HG03565 (cell line): ENCODE measurements around the gene MRPS16.

ENCODE experiments used
- ATAC-seq: cut with Tn5 transposase; IDR thresholded peaks from one replicate; pipeline ENCODE4 v1.9.1; 2021; ENCODE audit warnings: mild to moderate bottlenecking, moderate library complexity; ENCODE audit not compliant: unreplicated experiment

The MRPS16 gene

DNA sequence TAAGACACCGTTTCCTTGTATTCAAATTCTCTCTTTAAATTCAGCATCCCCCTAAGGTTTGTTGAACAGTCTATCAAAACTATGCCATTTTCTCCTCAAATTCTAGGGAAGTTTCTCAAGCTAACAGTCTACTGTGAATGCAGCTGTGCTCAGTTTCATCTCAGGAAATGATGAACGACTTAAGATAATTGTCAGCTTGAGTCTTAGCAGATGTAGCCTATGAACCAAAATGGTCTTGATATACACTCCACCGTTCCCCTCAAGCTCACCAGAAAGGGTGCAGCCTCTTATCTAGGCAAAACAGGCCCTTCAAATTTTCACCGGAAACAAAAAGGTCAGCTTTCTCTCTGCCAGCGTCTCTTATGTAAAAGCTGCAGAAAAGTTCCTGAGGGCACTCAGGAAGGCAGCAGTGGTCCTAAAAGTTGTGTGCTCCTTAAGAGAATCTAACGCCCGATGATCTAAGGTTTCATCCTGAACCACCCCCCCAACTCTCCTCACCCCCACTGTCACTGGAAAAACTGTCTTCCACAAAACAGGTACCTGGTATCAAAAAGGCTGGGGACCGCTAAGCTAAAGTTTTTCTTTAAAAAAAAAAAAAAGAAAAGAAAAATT, 7.5 kb downstream of the MRPS16 start:
- no peak for ATAC-seq

DNA sequence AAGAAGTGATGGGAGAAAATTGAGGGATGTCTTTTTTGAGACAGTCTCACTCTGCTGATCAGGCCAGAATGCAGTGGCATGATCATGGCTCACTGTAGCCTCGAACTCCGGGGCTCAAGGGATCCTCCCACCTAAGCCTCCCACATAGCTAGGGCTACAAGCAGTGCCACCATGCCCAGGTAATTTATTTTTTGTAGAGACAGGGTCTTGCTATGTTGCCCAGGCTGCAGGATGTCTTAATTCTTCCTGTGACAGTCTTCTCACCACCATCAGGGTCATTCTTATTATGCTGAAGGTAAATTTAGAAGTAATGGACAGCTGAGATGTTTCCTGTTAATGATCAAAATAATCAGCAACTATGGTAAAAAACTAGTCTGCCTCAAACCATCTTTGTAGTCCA, 12.5 kb downstream of the MRPS16 start:
- no peak for ATAC-seq

DNA sequence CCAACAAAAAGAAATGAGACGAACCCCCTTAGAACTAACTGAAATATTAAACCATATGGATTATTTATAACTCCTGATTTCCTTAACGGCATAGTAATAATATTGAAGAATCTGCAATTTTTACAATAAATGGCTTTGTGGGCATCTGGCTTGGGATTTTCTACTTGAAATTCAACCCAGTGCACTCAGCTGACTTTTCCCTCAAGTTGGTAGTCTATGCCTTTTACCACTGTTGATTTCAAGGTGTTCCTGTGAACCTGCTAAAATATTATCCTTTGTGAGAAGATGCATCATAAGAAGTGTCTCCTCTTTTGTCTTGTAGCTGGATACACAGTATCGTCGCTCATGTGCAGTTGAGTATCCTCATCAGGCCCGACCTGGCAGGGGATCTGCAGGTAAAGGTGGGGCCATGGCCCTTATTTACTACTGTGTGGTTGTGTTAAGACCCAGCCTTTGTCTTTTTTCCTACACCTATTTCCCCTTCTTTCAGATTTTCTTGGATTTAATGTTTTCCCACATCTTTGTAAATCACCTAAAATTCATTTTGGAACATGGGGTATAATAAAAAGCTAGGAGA, 13.4 kb downstream of the MRPS16 start:
- no peak for ATAC-seq

DNA sequence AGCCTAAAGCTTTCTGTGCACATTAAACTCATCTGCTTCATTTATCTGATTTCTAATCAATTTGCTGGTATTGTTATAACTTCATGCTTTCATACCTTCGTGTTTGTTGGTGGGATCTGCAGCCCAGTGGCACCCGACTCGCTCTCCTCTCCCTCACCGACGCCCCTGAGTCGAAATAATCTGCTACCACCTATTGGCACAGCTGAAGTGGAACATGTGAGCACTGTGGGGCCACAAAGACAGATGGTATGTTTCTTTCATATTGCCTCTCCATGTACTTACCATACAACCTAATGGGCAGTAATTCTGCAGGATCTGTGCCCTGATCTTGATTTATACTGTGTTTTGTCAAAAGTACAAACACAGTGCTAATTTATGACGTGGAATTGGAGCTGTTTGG, 17.7 kb downstream of the MRPS16 start:
- ATAC-seq, result no peak

DNA sequence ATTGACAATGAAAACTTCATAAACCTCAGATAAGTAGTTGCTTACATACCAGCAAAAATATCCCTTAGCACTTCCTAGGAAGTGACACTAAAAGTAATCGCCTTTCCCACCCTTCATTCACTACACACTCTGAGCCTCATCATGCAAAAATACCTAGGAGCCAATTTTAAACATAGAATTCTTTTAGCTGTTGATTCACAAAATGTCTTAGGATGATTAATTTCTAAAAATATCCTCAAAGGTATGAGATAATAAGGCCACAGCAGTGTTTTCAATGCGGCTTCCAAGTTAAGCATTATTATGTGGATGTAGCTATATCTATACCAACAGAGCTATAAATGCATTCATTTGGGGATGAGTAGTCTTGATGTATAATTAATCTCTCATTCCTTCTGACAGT, 18.6 kb downstream of the MRPS16 start:
- no peak for ATAC-seq

DNA sequence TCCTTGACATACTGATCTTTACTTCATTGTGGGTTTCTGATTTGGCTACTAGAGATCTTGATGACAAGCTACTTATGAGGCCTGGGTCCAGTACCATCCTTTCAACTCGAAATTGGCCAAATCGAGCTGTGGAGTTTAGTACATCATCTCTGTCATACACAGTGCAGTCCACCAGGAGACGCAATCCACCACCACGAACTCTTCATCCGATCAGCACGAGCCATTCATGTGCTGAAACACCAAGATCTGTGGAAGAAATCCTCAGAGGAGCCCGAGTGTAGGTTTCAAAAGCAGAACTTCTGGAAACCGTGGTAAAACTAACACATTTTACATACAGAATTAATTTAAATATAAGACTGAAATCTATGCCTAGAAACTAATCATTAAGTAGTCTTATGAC, 19.6 kb downstream of the MRPS16 start:
- no peak for ATAC-seq

DNA sequence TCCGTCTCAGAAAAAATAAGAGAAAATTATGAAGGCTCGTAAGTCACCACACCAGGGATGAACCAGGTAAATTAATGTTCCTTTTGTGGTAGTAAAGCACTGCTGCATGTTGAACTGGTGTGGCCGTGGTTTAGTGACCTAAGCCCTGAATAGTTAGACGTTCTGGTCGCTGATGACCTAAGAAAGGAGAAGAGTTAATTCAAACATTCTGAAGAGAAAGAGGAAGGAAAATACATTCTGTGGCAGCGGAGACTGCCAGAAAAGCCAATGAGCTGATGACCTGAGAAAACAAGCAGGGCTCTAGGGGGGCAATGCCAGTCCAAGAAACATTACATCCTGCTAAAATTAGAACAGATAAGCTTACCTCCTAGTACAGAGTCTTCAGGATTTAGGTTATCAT, 22.9 kb downstream of the MRPS16 start:
- no peak for ATAC-seq

DNA sequence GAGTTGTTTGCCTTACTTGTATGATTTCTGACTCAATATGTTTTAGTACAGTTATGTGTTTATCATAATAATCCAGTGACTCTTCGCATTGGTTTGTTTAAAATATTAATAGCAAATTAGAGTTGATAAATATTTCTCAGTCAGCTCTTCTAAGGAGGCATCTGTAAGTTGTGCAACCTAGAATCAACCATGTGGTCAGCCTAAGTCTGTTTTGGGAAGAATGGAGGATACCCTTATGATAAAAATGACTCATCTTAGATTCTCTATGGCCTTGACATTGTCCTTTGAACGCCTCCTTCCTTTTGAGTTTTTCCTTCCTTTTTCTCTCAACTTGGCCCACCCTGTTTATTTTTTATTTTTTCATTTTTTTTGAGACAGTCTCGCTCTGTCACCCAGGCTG, 24.2 kb downstream of the MRPS16 start:
- no peak for ATAC-seq

DNA sequence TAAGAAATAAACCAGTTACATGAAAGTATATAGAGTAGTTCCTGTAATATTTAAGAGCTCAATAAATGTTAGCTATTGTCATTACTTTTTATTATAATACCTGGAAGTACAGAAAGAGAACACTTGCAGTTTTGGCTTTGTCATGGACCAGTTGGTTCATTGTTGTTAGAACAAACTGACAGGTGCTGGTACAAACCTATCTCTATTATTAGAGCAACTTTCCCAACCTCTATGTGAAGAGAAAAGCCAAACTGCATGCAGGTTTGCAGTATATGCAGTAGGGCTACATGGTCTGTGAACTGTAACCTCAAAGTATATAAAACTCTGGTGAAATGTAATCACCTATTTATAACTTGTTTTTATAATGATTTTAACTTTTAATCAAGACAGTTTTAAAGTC, 25.8 kb downstream of the MRPS16 start:
- no peak for ATAC-seq

DNA sequence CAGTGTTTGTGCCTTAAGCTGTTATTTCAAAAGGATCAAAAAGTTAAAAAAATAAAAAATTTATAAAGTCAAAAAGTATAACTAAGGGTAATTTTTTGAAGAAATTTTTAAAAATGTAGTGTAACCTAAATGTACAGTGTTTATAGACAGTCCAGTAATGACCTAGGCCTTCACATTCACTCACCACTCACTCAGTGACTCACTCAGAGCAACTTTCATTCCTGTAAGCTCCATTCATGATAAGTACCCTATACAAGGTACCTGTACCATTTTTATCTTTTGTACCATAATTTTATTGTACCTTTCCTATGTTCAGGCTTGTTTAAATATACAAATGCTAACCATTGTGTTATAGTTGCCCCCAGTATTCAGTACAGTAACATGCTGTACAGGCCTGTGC, 26.9 kb downstream of the MRPS16 start:
- ATAC-seq, result no peak

DNA sequence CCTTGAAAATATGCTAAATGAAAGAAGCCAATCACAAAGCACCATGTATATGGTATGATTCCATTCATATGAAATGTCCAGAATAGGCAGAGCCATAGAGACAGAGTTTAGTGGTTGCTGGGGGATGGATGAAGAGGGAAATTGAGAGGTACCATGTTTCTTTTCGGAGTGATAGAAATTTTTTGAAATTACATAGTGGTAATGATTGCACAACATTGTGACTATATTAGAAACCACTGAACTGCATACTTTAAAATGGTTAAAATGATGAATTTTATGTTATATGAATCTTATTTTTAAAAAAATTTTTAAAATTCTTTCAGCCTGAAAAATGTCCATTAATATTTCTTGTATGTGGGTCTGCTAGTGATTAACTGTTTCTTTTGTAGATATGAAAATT, 31.5 kb downstream of the MRPS16 start:
- no peak for ATAC-seq

DNA sequence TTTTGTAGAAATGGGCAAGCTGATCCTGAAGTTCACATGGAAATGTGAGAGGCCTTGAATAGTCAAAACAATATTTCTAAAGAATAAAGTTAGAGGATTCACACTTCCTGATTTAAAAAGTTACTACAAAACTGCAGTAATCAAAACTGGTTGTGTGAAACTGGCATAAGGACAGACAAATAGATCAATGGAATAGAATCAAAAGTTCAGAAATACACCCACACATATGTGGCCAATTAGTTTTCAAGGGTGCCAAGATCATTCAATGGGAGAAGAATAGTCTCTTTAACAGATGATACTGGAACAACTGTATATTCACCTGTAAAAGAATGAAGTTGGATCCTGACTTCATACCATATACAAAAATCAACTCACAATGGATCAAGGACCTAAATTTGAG, 33.1 kb downstream of the MRPS16 start:
- ATAC-seq, result no peak

DNA sequence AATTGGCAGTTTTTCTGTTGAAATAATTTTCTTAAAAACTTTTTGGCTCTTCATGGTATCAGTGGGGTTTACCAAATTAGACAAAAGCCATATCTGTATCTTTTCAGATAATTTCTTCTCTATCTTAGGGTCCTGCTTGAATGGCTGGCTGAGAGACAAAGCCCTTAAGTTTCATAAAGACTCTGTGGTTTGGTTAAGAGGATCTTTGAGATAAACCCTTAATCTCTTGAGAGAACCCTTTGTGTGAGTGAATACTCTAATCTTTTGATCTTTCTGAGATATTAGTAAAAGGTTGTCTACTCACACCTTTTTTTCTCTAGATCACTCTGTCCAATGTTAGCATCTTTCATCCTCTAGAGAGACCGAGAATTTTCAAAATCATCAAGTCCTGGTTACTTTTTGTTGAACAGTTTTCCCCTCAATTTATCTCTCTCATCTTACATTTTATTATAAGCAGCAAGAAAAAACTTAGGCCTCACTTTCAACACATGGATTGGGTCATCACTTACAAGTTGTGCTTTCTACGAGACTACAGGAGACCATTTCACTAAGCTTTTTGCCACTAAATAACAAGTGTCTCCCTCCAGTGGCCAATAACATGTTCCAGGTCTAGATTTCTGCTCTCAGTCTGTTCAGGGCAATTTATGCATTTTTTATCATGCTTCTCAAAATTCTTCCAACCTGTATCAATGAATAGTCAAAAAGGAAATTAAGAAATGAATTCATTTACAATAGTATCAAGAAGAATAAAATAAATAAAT, 33.8 kb downstream of the MRPS16 start:
- ATAC-seq, result no peak

DNA sequence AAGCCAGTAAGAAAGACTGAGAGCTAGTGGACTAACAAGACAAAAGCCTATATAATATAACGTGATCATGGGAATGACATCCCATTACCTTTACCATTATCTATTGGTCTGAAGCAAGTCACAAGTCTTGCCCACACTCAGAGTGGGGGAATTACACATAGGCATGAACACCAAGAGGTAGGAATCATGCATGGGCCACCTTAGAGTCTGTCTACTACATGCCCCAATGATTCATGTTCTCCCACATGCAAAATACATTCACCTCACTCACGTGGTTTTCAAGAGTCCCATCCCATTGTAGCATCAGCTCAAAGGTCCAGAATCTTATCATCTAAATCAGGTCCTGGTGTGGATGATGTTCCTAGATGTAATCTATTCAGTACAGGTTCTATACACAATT, 34.8 kb downstream of the MRPS16 start:
- no peak for ATAC-seq

DNA sequence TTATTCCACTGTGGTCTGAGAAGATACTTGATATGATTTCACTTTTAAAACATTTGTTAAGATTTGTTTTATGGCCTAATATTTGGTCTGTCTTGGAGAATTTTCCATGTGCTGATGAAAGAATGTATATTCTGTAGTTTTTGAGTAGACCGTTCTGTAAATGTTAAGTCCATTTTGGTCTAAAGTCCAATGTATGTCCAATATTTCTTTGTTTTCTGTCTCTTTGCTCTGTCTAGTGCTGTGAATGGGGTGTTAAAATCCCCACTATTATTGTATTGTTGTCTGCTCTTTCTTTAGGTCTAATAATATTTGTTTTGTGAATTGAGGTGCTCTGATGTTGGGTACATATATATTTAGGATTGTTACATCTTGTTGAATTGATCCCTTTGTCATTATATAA, 36.7 kb downstream of the MRPS16 start:
- ATAC-seq, result no peak

DNA sequence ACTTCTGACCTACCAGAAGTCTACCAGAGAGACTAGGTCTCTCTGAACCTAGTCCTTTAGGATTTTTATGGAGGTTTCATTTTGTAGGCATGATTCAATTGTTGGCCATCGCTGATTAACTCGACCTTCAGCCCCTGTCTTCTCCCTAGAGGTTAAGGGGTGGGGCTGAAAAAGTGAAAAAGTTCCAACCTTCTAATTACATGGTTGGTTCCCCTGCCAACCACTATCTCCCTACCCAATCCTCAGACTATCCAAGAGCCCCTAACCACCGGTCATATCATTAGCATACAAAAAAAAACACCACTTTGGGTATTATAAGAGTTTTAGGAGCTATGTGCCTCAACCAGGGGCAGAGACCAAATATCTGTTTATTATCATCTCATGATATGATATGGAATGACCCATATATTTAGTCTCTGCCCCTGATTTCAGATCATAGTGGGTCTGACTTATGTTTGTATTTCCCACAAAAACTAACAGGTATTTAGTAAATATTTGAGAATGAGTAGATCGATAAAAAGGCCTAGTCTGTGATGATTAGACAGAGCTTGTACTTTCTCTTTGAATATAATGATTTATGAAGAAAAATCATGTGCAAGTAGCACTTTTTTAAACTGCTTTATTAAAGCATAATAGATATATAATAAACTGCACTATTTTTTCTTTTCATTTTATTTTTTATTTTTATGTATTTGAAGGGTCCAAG, 41.2 kb downstream of the MRPS16 start:
- no peak for ATAC-seq

DNA sequence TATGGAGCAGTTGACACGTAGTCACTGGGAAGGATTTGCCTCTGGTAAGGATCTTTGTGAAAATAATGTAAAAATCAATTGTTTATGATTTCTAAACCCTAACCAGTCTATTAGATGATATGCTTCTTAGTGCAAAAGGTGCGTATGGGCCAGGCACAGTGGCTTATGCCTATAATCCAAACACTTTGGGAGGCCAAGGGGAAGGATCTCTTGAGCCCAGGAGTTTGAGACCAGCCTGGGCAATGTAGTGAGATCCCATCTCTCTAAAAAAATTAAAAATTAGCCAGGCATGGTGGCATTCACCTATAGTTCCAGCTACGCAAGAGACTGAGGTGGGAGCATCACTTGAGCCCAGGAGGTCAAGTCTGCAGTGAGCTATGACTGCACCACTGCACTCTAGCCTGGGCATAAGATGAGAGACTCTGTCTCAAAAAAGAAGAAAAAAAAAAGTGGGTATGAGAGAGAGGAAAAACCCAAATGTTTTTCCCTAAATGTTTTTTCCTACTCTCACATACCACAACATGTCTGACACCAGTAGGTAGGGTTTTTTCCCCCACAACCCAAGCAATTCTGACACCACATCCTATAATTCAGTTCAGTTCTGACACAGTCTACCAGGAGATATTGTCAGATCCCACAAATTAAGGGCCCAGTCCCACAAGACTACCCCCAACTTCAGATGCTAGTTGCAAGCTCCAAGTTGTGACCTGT, 41.9 kb downstream of the MRPS16 start:
- no peak for ATAC-seq

DNA sequence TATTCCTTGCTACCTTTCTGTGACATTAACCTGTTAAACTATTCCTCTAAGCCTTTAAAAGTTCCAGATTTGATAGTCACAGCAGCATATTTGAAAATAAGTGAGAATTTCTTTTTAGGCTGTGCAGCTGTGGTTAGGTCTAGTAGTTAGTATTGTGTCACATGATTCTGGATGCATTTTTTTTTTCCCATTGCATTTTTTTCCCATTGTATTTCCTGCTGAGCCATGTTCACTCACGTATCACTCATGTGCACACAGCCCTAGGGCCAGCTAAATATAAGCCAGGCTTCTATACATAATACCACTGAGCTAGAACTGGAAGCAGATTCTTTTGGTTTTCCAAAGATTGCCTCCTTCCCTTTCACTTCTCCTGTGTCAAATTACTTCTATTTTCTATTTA, 42.7 kb downstream of the MRPS16 start:
- no peak for ATAC-seq

DNA sequence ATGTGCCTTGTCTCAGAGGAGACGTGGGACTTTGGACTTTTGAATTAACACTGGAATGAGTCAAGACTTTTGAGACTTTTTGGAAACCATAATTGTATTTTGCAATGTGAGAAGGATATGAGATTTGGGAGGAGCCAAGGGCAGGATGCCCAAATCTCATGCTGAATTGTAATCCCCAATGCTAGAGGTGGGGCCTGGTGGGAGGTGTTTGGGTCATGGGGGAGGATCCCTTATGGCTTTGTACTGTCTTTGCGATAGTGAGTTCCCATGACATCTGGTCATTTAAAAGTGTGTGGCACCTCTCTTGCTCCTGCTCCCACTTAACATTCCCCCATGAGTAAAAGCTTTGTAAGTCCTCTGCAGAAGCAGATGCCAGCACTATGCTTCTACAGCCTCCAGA, 44.6 kb downstream of the MRPS16 start:
- ATAC-seq, result no peak

DNA sequence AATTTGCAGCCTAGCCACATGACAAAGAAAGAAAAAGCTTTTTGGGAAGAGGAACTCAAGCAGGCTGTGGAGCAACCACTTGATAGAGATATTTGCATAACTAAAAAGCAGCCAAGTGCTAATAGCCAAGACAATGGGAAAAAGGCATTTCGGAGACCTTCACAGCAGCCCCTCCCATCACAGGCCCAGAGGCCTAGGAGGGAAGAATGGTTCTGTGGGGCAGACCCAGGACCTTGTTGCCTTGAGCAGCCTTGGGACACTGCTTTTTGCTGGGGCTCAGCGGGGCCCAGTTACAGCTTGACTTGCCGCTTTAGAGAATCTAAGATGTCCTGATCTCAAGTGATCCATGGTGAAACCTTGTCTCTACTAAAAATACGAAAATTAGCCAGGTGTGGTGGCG, 46.1 kb downstream of the MRPS16 start:
- no peak for ATAC-seq

DNA sequence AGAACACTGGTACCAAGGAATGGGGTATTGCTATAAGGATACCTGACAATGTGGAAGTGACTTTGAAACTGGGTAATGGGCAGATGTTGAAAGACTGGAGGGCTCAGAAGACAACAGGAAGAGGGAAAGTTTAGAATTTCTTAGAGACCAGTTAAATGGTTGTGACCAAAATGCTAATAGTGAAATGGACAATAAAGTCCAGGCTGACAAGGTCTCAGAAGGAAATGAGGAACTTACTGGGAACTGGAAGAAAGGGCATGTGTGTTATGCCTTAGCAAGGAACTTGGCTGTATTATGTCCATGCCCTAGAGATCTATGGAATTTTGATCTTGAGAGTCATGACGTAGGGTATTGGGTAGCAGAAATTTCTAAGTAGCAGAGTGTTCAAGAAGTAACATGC, 46.6 kb downstream of the MRPS16 start:
- no peak for ATAC-seq
